CD4-positive, alpha-beta T cell (primary cell): ENCODE results near the gene LRIG3. TPM values are rescaled to one million over a fixed set of nuclear protein-coding genes. Genes with fewer than 3 reads are reported as not detected.

ENCODE experiments used
- ATAC-seq: fragments of 200-7000 bp; cut with Tn5 transposase; one replicate; pipeline ENCODE4 v1.10.0; 2022; ENCODE audit warnings: mild to moderate bottlenecking; ENCODE audit not compliant: poor library complexity
- CTCF ChIA-PET: fragments of 350-600 bp; sonication (Branson Sonifier 250); formaldehyde crosslinking; loops from one replicate; lab custom pipeline; 2021; ENCODE audit warnings: antibody characterized with exemption, inconsistent platforms; lab: Charles Lee
- POLR2A ChIA-PET: fragments of 350-600 bp; sonication (Branson Sonifier 250); formaldehyde crosslinking; loops from one replicate; lab custom pipeline; 2021; ENCODE audit warnings: antibody characterized with exemption, inconsistent platforms; lab: Charles Lee
- DNase-seq, 14 experiments: peaks; one replicate each; pipeline ENCODE4 v3.0.0-alpha.2; 2013 to 2020; ENCODE audit warnings: mixed read lengths in 2 of 14
- H3K27ac ChIP-seq, 2 donors: one replicate each; pipeline versions ENCODE4 v1.5.1 to v1.7.0; 2013; ENCODE audit warnings: low read length in 2 of 2, low read depth in 1 of 2, mild to moderate bottlenecking in 1 of 2
- H3K27me3 ChIP-seq, 2 experiments: 1 replicate in 1 of 2; 2 replicates in 1 of 2; pipeline versions ENCODE4 v1.6.1 to v1.7.0; 2013; ENCODE audit warnings: low read length in 2 of 2, control low read depth in 1 of 2, mild to moderate bottlenecking in 1 of 2, moderate library complexity in 1 of 2; ENCODE audit not compliant: insufficient read depth in 2 of 2, control insufficient read depth in 1 of 2
- H3K36me3 ChIP-seq: one replicate; pipeline ENCODE4 v1.6.1; 2013; ENCODE audit warnings: low read length, control low read depth; ENCODE audit not compliant: insufficient read depth
- H3K4me1 ChIP-seq: one replicate; pipeline ENCODE4 v1.6.1; 2013; ENCODE audit warnings: low read length, control low read depth; ENCODE audit not compliant: insufficient read depth
- H3K4me3 ChIP-seq: one replicate; pipeline ENCODE4 v1.5.1; 2013; ENCODE audit warnings: mild to moderate bottlenecking, low read length, moderate library complexity
- H3K9me3 ChIP-seq, 2 experiments: 1 replicate in 1 of 2; 2 replicates in 1 of 2; pipeline versions ENCODE4 v1.6.1 to v1.7.0; 2013; ENCODE audit warnings: low read length in 2 of 2, mild to moderate bottlenecking in 2 of 2, control low read depth in 1 of 2, moderate library complexity in 1 of 2; ENCODE audit not compliant: control insufficient read depth in 1 of 2, insufficient read depth in 1 of 2
- H3K27ac Mint-ChIP-seq: one replicate; pipeline ENCODE4 v1.8.0; 2020; ENCODE audit warnings: mixed read lengths
- H3K27me3 Mint-ChIP-seq: one replicate; pipeline ENCODE4 v1.8.0; 2021; ENCODE audit warnings: mixed read lengths
- H3K36me3 Mint-ChIP-seq: one replicate; pipeline ENCODE4 v1.8.0; 2021; ENCODE audit warnings: low read depth, mixed read lengths
- H3K4me1 Mint-ChIP-seq: one replicate; pipeline ENCODE4 v1.8.0; 2021; ENCODE audit warnings: low read depth, mixed read lengths
- H3K4me3 Mint-ChIP-seq: one replicate; pipeline ENCODE4 v1.8.0; 2020; ENCODE audit warnings: mild to moderate bottlenecking, mixed read lengths
- H3K9me3 Mint-ChIP-seq: one replicate; pipeline ENCODE4 v1.8.0; 2020; ENCODE audit warnings: mixed read lengths
- intact Hi-C, 2 experiments: fragments of 100-400 bp; cut with DNase I in 1 of 2; cut with micrococcal nuclease in 1 of 2; formaldehyde crosslinking; loops; one replicate each; pipeline versions ENCODE4 v1.15.1 to v1.9.0; 2023 to 2025; cut with DNase I, micrococcal nuclease
- total RNA-seq, 174 experiments: library from RNA in 2 of 174; stranded (reverse) in 2 of 174; gene quantifications; one replicate each; pipeline ENCODE4 v1.2.3 and lab custom pipeline; 2021 to 2026
- TF ChIP-seq, protein P1 (sequence below): fragments of 200-600 bp; IDR thresholded peaks from one replicate; pipeline ENCODE4 v1.8.0; 2022; ENCODE audit warnings: antibody characterized with exemption, mild to moderate bottlenecking

LRIG3 gene
- total RNA-seq, 2 experiments from 2014 or later, result not detected

- TF ChIP-seq, protein P1, sequence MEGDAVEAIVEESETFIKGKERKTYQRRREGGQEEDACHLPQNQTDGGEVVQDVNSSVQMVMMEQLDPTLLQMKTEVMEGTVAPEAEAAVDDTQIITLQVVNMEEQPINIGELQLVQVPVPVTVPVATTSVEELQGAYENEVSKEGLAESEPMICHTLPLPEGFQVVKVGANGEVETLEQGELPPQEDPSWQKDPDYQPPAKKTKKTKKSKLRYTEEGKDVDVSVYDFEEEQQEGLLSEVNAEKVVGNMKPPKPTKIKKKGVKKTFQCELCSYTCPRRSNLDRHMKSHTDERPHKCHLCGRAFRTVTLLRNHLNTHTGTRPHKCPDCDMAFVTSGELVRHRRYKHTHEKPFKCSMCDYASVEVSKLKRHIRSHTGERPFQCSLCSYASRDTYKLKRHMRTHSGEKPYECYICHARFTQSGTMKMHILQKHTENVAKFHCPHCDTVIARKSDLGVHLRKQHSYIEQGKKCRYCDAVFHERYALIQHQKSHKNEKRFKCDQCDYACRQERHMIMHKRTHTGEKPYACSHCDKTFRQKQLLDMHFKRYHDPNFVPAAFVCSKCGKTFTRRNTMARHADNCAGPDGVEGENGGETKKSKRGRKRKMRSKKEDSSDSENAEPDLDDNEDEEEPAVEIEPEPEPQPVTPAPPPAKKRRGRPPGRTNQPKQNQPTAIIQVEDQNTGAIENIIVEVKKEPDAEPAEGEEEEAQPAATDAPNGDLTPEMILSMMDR, result no peak
- no peaks in the 10 kb centered on the region for H3K27me3 ChIP-seq
- Mint-ChIP-seq H3K27me3 (no peaks in the 10 kb centered on the region), H3K9me3 (peaks cover 3% of the 10 kb centered on the region), H3K4me3 (no peak overlapping the region), H3K4me1 (no peaks in the 10 kb centered on the region), H3K27ac (no peak overlapping the region), H3K36me3 (no peaks in the 10 kb centered on the region)
- no peak overlapping the region for H3K27ac ChIP-seq
- no peaks in the 10 kb centered on the region for H3K9me3 ChIP-seq
- intact Hi-C loops, result no loop called here
- H3K4me3 ChIP-seq, result no peak overlapping the region
- DNase-seq (no peak), ATAC-seq (no peak)
- CTCF ChIA-PET, result no interaction called here
- no peaks in the 10 kb centered on the region for H3K36me3 ChIP-seq
- H3K4me1 ChIP-seq, result no peaks in the 10 kb centered on the region
- POLR2A ChIA-PET, result no interaction called here
These were observed 46.6 kb upstream of the LRIG3 start for GRCh38 chr12:58966939-58967338.

- POLR2A ChIA-PET, result no interaction called here
- Mint-ChIP-seq H3K9me3 (peaks cover 5% of the 10 kb centered on the region), H3K27me3 (no peaks in the 10 kb centered on the region)
These were observed 45.3 kb upstream of the LRIG3 start for GRCh38 chr12:58965568-58965967.

DNA sequence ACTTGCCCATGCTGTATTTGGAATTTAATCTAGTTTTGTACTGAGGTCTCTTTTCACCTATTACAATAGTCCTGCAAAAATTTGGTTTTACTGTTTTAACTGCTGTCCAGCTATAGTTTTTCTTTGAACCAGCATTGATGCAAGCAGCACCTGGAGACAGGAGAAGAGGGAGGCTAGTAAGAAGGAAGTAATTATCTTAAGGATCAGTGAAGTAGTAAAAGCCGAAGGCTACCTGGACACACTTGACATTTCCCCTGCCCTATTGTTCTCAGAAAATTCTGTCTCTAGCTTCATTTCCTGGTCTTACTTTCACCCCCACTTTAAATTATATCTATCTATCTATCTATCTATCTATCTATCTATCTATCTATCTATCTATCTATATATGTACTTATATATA is 43.5 kb upstream of the LRIG3 start:
- no peak for ATAC-seq
- Mint-ChIP-seq H3K4me3 (no peak overlapping the region), H3K9me3 (peaks cover 5% of the 10 kb centered on the region), H3K27ac (no peak overlapping the region), H3K4me1 (no peaks in the 10 kb centered on the region), H3K27me3 (no peaks in the 10 kb centered on the region), H3K36me3 (no peaks in the 10 kb centered on the region)
- TF ChIP-seq, protein P1, result no peak
- H3K4me3 ChIP-seq, result no peak overlapping the region
- intact Hi-C loops, result no loop called here
- no peaks in the 10 kb centered on the region for H3K27me3 ChIP-seq
- H3K27ac ChIP-seq, result no peak overlapping the region
- H3K9me3 ChIP-seq, result no peaks in the 10 kb centered on the region
- CTCF ChIA-PET, result no interaction called here
- POLR2A ChIA-PET, result no interaction called here
- no peaks in the 10 kb centered on the region for H3K36me3 ChIP-seq
- no peak for DNase-seq
- no peaks in the 10 kb centered on the region for H3K4me1 ChIP-seq

More at GRCh38 chr12:58965568-58965967, 45.3 kb upstream of the LRIG3 start:
- H3K27ac ChIP-seq, result no peak overlapping the region
- intact Hi-C loops, result no loop called here
- CTCF ChIA-PET, result no interaction called here
- no peaks in the 10 kb centered on the region for H3K36me3 ChIP-seq
- Mint-ChIP-seq H3K4me1 (no peaks in the 10 kb centered on the region), H3K36me3 (no peaks in the 10 kb centered on the region), H3K4me3 (no peak overlapping the region), H3K27ac (no peak overlapping the region)
- ATAC-seq (no peak), DNase-seq (no peak)
- no peaks in the 10 kb centered on the region for H3K9me3 ChIP-seq
- H3K4me1 ChIP-seq, result no peaks in the 10 kb centered on the region
- no peaks in the 10 kb centered on the region for H3K27me3 ChIP-seq
- TF ChIP-seq, protein P1, result no peak
- H3K4me3 ChIP-seq, result no peak overlapping the region
